Stimulated activated CD4-positive, alpha-beta T cell treated with anti-CD3 and anti-CD28 coated beads, Interleukin-12 subunit alpha, Interleukin-12 subunit beta, amount 100 ng/mL, for 24 hours (primary cell): ENCODE measurements around the gene RNF223.
A peak's percentile ranks its signal among the peaks of the same experiment; 100 is the strongest.
"Not testable (repeated sequence)": the region's sequence is repeated elsewhere in the genome, so short reads cannot be mapped to it uniquely, and the experiment has no call there.

Source experiments
- DNase-seq, 2 experiments: peaks; one replicate each; pipeline ENCODE4 v3.0.0-alpha.2; 2020; ENCODE audit warnings: low read depth in 2 of 2

RNF223 gene

DNA sequence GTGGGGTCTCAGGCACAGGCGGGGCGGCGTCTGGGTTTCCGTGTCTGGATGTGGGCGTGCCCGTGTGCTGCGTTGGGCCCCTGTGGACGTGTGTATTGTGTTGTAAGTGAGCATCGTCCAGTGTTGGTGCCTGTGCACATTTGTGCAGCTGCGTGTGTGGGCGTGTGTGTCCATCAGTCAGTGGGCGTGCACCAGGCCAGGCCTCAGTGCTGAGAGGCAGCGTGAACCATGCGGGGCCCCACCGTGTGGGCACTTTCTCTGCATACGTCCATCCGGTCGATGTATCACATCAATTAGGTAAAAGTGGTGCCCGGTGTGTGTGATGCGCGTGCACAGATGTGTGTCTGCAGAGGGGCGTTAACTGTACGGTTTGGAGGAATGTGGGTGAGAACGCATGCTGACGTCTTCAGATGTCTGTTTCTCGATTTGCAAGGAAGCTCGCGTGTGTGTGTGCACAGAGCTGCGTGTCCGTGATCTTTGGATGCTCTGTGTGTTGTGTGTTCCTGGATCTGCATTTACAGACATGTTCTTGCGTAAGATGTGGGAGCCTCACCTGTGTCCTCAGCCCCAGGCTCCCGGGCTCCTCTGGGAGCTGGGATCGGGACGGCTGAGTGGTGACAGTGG lies 29.5 kb downstream of the RNF223 start:
- no peak for DNase-seq

GRCh38 chr1:1043921-1044320 lies 30.2 kb downstream of the RNF223 start:
- no peak for DNase-seq

DNA sequence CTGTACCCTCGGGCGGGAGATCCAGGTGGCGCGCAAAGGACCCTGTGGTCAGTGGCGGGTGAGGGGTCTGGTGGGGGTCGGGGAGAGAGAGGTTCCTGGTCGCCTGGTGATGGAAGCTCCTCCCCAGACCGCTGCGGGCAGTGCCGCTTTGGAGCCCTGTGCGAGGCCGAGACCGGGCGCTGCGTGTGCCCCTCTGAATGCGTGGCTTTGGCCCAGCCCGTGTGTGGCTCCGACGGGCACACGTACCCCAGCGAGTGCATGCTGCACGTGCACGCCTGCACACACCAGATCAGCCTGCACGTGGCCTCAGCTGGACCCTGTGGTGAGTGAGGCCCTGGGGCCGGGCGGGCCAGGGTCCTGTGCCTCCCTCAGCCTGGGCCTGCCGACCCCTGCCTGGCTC lies 30.7 kb downstream of the RNF223 start:
- DNase-seq, result no peak

- DNase-seq, result no peak
Measured at GRCh38 chr1:1042835-1043234, 31.3 kb downstream of the RNF223 start.

- DNase-seq, result no peak
Measured at GRCh38 chr1:1041873-1042272, 32.2 kb downstream of the RNF223 start.

DNA sequence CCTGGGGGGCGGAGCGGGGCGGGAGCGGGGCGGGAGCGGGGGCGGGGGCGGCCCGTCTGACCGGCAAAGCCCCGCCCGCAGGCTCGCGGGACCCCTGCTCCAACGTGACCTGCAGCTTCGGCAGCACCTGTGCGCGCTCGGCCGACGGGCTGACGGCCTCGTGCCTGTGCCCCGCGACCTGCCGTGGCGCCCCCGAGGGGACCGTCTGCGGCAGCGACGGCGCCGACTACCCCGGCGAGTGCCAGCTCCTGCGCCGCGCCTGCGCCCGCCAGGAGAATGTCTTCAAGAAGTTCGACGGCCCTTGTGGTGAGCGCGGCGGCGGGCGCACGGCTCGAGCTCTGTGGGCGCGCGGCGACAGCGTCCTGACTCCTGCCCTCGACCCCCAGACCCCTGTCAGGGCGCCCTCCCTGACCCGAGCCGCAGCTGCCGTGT lies 33.0 kb downstream of the RNF223 start:
- DNase-seq, result no peak

DNA sequence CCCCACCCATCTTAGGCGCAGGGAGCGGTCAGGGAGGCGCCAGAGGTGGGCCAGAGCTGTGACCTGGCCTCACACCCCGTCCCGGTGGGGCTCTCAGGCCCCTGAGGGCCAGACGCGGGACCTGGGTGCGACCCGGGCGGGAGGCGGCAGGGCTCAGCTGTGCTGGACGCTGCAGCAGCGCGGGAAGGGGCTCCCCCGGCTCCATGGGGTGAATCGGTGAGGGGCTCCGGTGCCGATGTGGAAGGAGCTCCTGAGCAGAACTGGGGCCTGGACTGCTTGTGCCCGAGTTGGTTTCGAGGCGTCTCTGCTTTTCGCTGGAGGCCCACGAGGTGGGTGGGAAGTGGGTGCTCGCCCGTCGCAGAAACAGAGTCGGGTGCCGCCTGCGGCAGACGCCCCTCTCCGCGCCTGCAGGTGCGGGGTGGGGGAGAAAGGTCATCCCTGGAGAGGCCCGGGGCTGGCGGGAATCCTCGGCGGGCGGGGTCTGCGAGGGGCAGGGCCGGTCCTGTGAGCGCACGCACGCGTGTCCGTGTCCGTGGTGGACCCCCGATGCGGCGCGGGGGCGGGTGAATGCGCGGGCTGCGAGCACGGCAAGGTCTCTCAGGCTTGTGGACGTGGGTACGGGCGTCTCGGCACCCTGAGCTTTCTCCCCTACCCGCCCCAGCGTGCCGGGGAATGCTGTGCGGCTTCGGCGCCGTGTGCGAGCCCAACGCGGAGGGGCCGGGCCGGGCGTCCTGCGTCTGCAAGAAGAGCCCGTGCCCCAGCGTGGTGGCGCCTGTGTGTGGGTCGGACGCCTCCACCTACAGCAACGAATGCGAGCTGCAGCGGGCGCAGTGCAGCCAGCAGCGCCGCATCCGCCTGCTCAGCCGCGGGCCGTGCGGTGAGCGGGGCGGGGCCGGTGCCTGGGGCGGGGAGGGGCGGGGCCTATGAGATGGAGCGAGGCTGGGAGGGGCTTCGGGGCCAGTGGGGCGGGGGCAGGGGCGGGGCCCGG lies 33.8 kb downstream of the RNF223 start:
- peak; percentile 58 to 64 for DNase-seq

GRCh38 chr1:1039145-1039910 lies 34.8 kb downstream of the RNF223 start:
- DNase-seq, result no peak

DNA sequence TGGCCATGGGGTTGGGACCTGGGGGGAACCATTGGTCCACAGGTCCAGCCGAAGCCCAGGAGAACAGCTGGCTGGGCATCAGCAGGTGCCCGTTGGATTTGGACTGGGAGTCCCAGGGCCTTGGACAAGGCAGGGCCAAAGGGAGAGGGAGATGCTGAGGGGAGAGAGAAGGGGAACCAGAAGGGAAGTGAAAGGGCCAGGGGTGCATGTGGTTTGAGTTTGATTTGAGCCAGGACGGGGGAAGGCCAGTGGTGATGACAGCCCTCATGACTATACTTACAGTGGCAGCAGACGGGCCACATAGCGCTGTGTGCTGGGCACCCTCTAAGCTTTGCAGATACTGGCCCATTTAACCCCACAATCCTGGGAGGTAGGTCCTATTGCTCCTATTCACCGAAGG lies 35.4 kb downstream of the RNF223 start:
- DNase-seq, result no peak

- DNase-seq, result no peak
Measured at GRCh38 chr1:1037366-1038327, 36.5 kb downstream of the RNF223 start.

DNA sequence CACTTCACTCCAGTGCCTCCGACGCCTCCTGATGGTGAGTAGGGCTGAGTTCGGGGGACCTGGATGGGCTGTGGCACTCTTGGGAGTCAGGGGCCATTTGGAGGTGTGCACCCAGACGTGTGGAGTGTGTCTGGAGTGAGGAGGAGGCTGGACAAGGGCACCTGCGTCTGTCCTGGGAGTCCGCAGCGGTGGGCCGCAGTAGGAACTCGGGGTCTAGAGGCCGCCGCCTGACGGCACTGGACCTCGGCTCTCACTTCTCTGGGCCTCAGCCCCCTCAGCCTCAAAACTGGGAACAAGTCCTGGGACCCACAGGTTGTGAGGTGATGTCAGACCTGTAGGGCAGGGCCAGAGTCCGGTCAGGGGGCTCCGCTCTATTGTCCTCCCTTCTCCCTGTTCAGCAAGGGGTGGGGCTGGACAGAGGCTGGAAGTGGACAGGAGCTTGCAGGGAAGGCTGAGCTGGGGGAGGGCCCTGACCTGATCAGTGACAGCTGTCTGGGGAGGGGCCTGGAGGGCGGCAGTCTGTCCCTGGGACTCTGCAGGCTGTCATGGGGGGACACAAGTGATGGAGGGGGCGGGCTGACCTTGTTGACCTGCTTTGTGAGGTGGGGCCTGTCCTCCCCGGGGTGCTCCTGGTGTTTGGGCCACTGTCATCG lies 38.7 kb downstream of the RNF223 start:
- DNase-seq, result no peak

DNA sequence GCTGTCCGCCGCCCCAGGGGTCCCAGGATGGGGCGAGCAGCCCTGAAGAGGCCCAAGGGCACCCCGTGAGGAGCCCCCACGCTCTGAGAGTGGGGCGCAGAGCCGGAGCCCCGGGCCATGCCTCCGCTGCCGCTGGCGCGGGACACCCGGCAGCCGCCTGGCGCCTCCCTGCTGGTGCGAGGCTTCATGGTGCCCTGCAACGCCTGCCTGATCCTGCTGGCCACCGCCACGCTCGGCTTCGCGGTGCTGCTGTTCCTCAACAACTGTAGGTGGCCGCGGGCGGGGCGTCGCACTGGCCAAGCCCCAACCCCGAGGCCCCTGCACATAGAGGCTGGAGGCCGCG lies 39.7 kb downstream of the RNF223 start:
- no peak for DNase-seq

DNA sequence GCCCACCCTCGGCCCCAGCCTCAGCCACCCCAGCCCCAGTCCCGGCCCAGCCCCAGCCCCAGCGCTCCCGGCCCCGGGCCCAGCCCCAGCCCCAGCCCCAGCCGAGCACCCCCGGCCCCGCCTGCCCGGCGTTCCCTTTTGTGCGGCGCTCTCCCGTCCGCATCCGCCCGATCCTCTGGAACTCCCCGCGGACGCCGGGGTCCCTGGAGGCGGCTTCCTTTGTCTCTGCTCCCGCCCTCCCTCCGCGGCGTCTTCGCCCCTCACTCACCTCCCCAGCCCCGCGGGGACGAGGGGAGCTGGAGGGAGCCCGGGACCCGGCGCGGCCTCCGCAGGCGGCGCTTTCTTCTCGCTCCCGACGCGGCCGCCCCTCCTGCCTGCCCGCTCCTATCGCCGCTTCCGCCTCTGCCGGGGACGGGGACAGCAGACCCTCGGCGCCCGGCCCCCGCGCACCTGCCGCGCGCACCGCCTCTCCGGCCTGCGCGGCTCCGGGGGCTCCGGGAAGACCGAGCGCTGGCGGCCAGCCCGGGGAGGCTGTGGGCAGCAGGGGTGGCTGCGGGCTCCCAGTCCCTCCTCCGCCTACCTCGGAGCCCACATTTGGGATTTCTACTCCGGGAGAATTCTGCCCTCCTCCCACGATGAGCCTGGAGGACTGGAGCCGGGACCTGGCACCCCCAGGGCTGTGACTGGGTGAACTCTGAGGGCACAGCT lies 40.2 kb downstream of the RNF223 start:
- DNase-seq, result no peak

- DNase-seq, result peak; percentile 76 to 82
Measured at GRCh38 chr1:1033009-1033587, 41.0 kb downstream of the RNF223 start.

DNA sequence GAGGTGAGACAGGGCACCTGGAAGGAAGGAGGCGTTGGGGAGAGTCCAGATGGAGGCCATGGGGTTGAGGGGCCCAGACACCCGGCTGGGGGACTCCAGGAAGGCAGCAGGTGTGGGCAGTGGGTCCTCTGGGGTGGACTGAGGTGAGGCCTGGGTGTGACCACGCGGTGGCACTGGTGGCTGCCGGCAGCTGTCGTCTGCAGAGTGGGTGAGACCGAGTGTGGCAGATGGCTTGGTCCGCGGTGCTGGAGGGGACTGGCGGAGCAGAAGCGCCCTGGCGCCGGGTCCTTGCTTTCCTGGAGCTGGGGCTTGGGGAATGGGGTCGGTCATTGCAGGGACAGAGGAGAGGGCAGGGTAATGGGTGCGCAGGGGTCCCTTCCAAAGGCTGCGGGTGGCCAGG lies 41.7 kb downstream of the RNF223 start:
- no peak for DNase-seq

DNA sequence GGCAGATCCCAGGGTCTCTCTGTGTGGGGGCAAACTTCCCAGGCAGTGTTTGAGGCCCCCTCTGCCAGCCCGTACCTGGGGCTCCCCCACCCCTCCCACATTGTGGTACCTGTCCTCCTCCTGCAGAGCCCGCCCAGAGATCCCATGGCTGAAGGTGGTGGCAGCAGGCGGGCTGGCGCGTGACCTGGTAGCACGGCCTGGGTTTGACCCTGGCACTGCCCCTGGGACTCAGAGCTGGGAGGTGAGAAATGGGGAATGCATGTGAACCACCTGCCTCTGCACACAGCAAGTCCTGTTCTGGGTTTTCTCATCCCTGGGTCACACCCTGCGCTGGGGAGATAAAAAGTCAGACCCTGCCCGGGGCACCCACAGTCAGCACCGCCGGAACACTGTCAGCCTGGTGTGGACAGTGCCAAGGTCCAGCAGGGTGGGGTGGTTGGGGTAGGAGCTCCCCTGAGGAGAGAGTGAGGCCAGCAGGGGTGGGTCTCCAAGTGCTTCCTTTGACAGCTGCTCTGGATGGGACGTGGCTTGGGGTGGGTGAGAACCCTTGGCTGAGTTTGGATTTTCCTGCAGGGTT lies 42.4 kb downstream of the RNF223 start:
- no peak for DNase-seq

- DNase-seq, result not testable (repeated sequence)
Measured at GRCh38 chr1:1030867-1031658, 43.0 kb downstream of the RNF223 start.

DNA sequence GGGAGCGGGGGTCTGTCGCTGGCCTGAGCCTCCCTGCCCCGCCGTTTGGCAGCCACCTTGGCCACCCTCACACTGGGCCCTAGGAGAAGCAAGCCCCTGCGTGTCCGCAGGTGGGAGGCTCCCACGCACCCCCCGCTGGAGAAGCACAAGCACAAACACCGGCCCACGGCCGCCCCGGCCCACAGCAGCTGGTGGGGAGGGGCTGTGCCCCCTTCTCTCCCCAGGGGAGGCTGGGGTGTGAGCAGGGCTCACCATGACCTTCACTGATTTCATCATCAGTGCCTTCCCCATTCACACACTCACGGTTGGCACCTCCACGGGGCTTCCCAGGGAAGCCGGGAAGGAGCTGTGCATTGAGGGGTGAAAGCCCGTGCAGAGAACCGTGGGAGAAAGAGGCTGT lies 46.3 kb downstream of the RNF223 start:
- no peak for DNase-seq
